Neuronal stem cell (in vitro differentiated cells): ENCODE data around the gene SGMS2.
A peak's percentile ranks its signal among the peaks of the same experiment; 100 is the strongest.

Source experiments
- DNase-seq: peaks from one replicate; pipeline ENCODE4 v3.0.0-alpha.2; 2013; ENCODE audit warnings: low spot score
- H2AFZ ChIP-seq: one replicate; pipeline ENCODE4 v1.6.1; 2013; ENCODE audit warnings: mild to moderate bottlenecking, low read length, inconsistent platforms
- H2AK5ac ChIP-seq: 2 replicates; pipeline ENCODE4 v1.6.1; 2013; ENCODE audit warnings: low read depth, mild to moderate bottlenecking, inconsistent platforms, low read length, moderate library complexity, mixed read lengths
- H2BK120ac ChIP-seq: 2 replicates; pipeline ENCODE4 v1.6.1; 2013; ENCODE audit warnings: low read depth, mild to moderate bottlenecking, inconsistent platforms, low read length, moderate library complexity, mixed read lengths
- H2BK12ac ChIP-seq: one replicate; pipeline ENCODE4 v1.6.1; 2013; ENCODE audit warnings: low read length, inconsistent platforms
- H2BK15ac ChIP-seq: 2 replicates; pipeline ENCODE4 v1.6.1; 2013; ENCODE audit warnings: mild to moderate bottlenecking, low read length, inconsistent platforms, mixed read lengths
- H2BK5ac ChIP-seq: one replicate; pipeline ENCODE4 v1.6.1; 2013; ENCODE audit warnings: inconsistent platforms, mild to moderate bottlenecking, low read length, moderate library complexity
- H3K14ac ChIP-seq: one replicate; pipeline ENCODE4 v1.6.1; 2013; ENCODE audit warnings: low read length, inconsistent platforms
- H3K18ac ChIP-seq: 2 replicates; pipeline ENCODE4 v1.6.1; 2013; ENCODE audit warnings: low read length, inconsistent platforms
- H3K23ac ChIP-seq: 2 replicates; pipeline ENCODE4 v1.6.1; 2013; ENCODE audit warnings: low read depth, mild to moderate bottlenecking, mixed read lengths, low read length, inconsistent platforms; ENCODE audit not compliant: poor library complexity
- H3K27ac ChIP-seq: replicated peaks from 3 replicates; pipeline ENCODE4 v1.5.1; 2013; ENCODE audit warnings: low read length, inconsistent platforms
- H3K27me3 ChIP-seq, 3 experiments: 2 replicates each; pipeline ENCODE4 v1.6.1; 2013; ENCODE audit warnings: low read length in 3 of 3, mild to moderate bottlenecking in 2 of 3, inconsistent platforms in 1 of 3, low read depth in 1 of 3, mixed read lengths in 1 of 3, moderate library complexity in 1 of 3; ENCODE audit not compliant: control insufficient read depth in 3 of 3, insufficient read depth in 3 of 3
- H3K36me3 ChIP-seq, 2 donors: replicated peaks in 1 of 2; 2 replicates each; pipeline ENCODE4 v1.6.1; 2013; ENCODE audit warnings: low read length in 2 of 2; ENCODE audit not compliant: control insufficient read depth in 2 of 2, insufficient read depth in 2 of 2
- H3K4ac ChIP-seq: 2 replicates; pipeline ENCODE4 v1.6.1; 2013; ENCODE audit warnings: inconsistent platforms, mild to moderate bottlenecking, low read length, moderate library complexity
- H3K4me1 ChIP-seq, 2 donors: 1 replicate in 1 of 2; 2 replicates in 1 of 2; pipeline ENCODE4 v1.6.1; 2013; ENCODE audit warnings: low read length in 2 of 2, low read depth in 1 of 2; ENCODE audit not compliant: control insufficient read depth in 2 of 2, insufficient read depth in 1 of 2
- H3K4me2 ChIP-seq: one replicate; pipeline ENCODE4 v1.6.1; 2013; ENCODE audit warnings: mild to moderate bottlenecking, low read length, inconsistent platforms; ENCODE audit not compliant: insufficient read depth, poor library complexity, severe bottlenecking
- H3K4me3 ChIP-seq, 2 donors: 2 replicates each; pipeline ENCODE4 v1.5.1; 2013; ENCODE audit warnings: low read length in 2 of 2, mild to moderate bottlenecking in 2 of 2, inconsistent platforms in 1 of 2, moderate library complexity in 1 of 2
- H3K79me1 ChIP-seq: one replicate; pipeline ENCODE4 v1.6.1; 2013; ENCODE audit warnings: low read depth, mild to moderate bottlenecking, inconsistent platforms, low read length, moderate library complexity
- H3K9ac ChIP-seq: one replicate; pipeline ENCODE4 v1.6.1; 2013; ENCODE audit warnings: mild to moderate bottlenecking, low read depth, low read length, inconsistent platforms; ENCODE audit not compliant: poor library complexity
- H3K9me3 ChIP-seq, 2 donors: replicated peaks in 1 of 2; 2 replicates each; pipeline versions ENCODE3 to v1.6.1; 2013; ENCODE audit warnings: low read length in 2 of 2, mild to moderate bottlenecking in 2 of 2, inconsistent platforms in 1 of 2, low read depth in 1 of 2, mixed read lengths in 1 of 2, moderate library complexity in 1 of 2; ENCODE audit not compliant: control insufficient read depth in 2 of 2, insufficient read depth in 1 of 2
- H4K8ac ChIP-seq: one replicate; pipeline ENCODE4 v1.6.1; 2013; ENCODE audit warnings: low read depth, mild to moderate bottlenecking, inconsistent platforms, low read length, moderate library complexity
- H4K91ac ChIP-seq: one replicate; pipeline ENCODE4 v1.6.1; 2013; ENCODE audit warnings: low read length, low read depth, mild to moderate bottlenecking, inconsistent platforms; ENCODE audit not compliant: poor library complexity
- WGBS, 2 donors: extraction: QIAGEN DNeasy Blood & Tissue Kit; methylation state at CpG; one replicate each; pipeline ENCODE4 v1.1.7; 2013; ENCODE audit warnings: missing lambda C conversion rate in 2 of 2, mixed read lengths in 1 of 2; ENCODE audit not compliant: insufficient read length in 2 of 2, insufficient replicate concordance in 1 of 2; ENCODE audit errors: extremely low coverage in 2 of 2; 5-methylcytosine and 5-hydroxymethylcytosine counted together

Gene SGMS2

GRCh38 chr4:107818301-107818910 is 6.3 kb upstream of the SGMS2 start:
- no peak overlapping the region for H3K14ac ChIP-seq
- H4K8ac ChIP-seq, result no peak overlapping the region
- no CpG with 5 or more reads among the region's 3 CpGs for WGBS, 2 donors
- H3K4ac ChIP-seq, result no peak overlapping the region
- no peak overlapping the region for H2AFZ ChIP-seq
- no peaks in the 10 kb centered on the region for H3K79me1 ChIP-seq
- H3K18ac ChIP-seq, result no peak overlapping the region
- H3K36me3 ChIP-seq, result no peaks in the 10 kb centered on the region
- peaks cover 0 to 15% (median 0%) of the 10 kb centered on the region in 3 experiments for H3K27me3 ChIP-seq
- no peak overlapping the region for H2AK5ac ChIP-seq
- H4K91ac ChIP-seq, result no peak overlapping the region
- no peak overlapping the region for H2BK15ac ChIP-seq
- no peak overlapping the region for H2BK5ac ChIP-seq
- H2BK120ac ChIP-seq, result no peak overlapping the region
- DNase-seq, result no peak
- H2BK12ac ChIP-seq, result no peak overlapping the region
- H3K9me3 ChIP-seq, result no peaks in the 10 kb centered on the region
- H3K4me1 ChIP-seq, result no peaks in the 10 kb centered on the region
- no peak overlapping the region for H3K4me3 ChIP-seq
- H3K4me2 ChIP-seq, result no peak overlapping the region
- H3K9ac ChIP-seq, result no peak overlapping the region
- no peak overlapping the region for H3K23ac ChIP-seq
- no peak overlapping the region for H3K27ac ChIP-seq

- Histone ChIP-seq H2BK120ac (no peak overlapping the region), H3K14ac (no peak overlapping the region), H3K4me2 (no peak overlapping the region), H3K4ac (no peak overlapping the region), H3K36me3 (no peaks in the 10 kb centered on the region), H3K9ac (peak overlapping the region; percentile 70), H3K23ac (peak overlapping the region; percentile 85), H3K4me3 (peak overlapping the region; percentile 50 to 91), H3K79me1 (no peaks in the 10 kb centered on the region), H2BK5ac (no peak overlapping the region), H3K4me1 (peaks cover 0 to 4% of the 10 kb centered on the region in 2 donors), H2AK5ac (no peak overlapping the region), H4K91ac (no peak overlapping the region), H2BK12ac (peak overlapping the region; percentile 4), H4K8ac (no peak overlapping the region), H2BK15ac (no peak overlapping the region), H3K9me3 (no peaks in the 10 kb centered on the region), H2AFZ (peak overlapping the region; percentile 97), H3K27me3 (peaks cover 0 to 50% (median 18%) of the 10 kb centered on the region in 3 experiments), H3K18ac (no peak overlapping the region), H3K27ac (no peak overlapping the region)
- DNase-seq, result no peak
- WGBS, 2 donors, result no CpG with 5 or more reads among the region's 11 CpGs
Observed at GRCh38 chr4:107823870-107824349, 822 bp upstream of the SGMS2 start.

GRCh38 chr4:107825072-107825824 is 516 bp downstream of the SGMS2 start:
- H2AK5ac ChIP-seq, result no peak overlapping the region
- H3K27me3 ChIP-seq, result peaks cover 0 to 46% (median 18%) of the 10 kb centered on the region in 3 experiments
- H2BK5ac ChIP-seq, result no peak overlapping the region
- no peak overlapping the region for H4K91ac ChIP-seq
- no peaks in the 10 kb centered on the region for H3K36me3 ChIP-seq
- peak overlapping the region; percentile 90 for H3K9ac ChIP-seq
- H2BK120ac ChIP-seq, result no peak overlapping the region
- peak overlapping the region; percentile 67 for H2BK15ac ChIP-seq
- H3K79me1 ChIP-seq, result no peaks in the 10 kb centered on the region
- H3K4me2 ChIP-seq, result peak overlapping the region; percentile 89
- peak; percentile 41 for DNase-seq
- peak overlapping the region; percentile 94 for H3K14ac ChIP-seq
- WGBS, 2 donors, result no CpG with 5 or more reads among the region's 39 CpGs
- H3K4me1 ChIP-seq, result peaks cover 0 to 4% of the 10 kb centered on the region in 2 donors
- H3K27ac ChIP-seq, result no peak overlapping the region
- H3K4me3 ChIP-seq, result peak overlapping the region; percentile 50 to 91
- no peak overlapping the region for H4K8ac ChIP-seq
- H2AFZ ChIP-seq, result peak overlapping the region; percentile 97
- H3K4ac ChIP-seq, result no peak overlapping the region
- no peak overlapping the region for H2BK12ac ChIP-seq
- peak overlapping the region; percentile 86 for H3K18ac ChIP-seq
- peak overlapping the region; percentile 85 for H3K23ac ChIP-seq
- no peaks in the 10 kb centered on the region for H3K9me3 ChIP-seq

- Histone ChIP-seq H2AK5ac (no peak overlapping the region), H3K4me1 (peaks cover 0 to 4% of the 10 kb centered on the region in 2 donors), H3K14ac (no peak overlapping the region), H3K27me3 (peaks cover 0 to 44% (median 18%) of the 10 kb centered on the region in 3 experiments), H2BK120ac (no peak overlapping the region), H3K4me3 (no peak overlapping the region), H3K4ac (no peak overlapping the region), H2BK15ac (no peak overlapping the region), H4K91ac (no peak overlapping the region), H3K9ac (no peak overlapping the region), H3K79me1 (no peaks in the 10 kb centered on the region), H3K27ac (no peak overlapping the region), H3K4me2 (no peak overlapping the region), H3K18ac (no peak overlapping the region), H2BK5ac (no peak overlapping the region), H3K23ac (no peak overlapping the region), H4K8ac (no peak overlapping the region), H3K9me3 (no peaks in the 10 kb centered on the region), H2BK12ac (no peak overlapping the region), H2AFZ (no peak overlapping the region), H3K36me3 (no peaks in the 10 kb centered on the region)
- DNase-seq, result no peak
- no CpG with 5 or more reads among the region's 5 CpGs for WGBS, 2 donors
Observed at GRCh38 chr4:107826421-107826980, 1.8 kb downstream of the SGMS2 start.
